ENCODE results near the gene AGO3.

The AGO3 gene

DNA sequence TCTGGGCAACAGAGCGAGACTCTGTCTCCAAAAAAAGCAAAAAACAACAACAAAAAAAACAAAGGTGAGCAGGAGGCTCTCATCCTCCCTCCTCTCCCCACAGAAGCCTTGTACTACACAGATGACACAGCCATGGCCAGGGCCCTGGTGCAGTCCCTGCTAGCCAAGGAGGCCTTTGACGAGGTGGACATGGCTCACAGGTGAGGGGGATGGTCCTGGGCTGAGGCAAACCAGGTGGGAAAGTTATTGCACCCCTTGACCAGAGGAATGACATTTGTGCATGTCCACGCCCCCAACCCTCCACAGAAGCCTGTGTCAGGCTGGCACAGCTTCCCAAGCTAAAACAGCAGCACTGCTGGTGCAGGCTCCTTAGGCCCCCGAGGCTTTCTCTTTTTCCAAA lies 160.2 kb downstream of the AGO3 start (continued):
- TF ChIP-seq, protein P1, sequence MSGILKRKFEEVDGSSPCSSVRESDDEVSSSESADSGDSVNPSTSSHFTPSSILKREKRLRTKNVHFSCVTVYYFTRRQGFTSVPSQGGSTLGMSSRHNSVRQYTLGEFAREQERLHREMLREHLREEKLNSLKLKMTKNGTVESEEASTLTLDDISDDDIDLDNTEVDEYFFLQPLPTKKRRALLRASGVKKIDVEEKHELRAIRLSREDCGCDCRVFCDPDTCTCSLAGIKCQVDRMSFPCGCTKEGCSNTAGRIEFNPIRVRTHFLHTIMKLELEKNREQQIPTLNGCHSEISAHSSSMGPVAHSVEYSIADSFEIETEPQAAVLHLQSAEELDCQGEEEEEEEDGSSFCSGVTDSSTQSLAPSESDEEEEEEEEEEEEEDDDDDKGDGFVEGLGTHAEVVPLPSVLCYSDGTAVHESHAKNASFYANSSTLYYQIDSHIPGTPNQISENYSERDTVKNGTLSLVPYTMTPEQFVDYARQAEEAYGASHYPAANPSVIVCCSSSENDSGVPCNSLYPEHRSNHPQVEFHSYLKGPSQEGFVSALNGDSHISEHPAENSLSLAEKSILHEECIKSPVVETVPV (CRISPR knock-in tag; IDR thresholded peaks at IDR 0.05), result no peak
- TF ChIP-seq, protein P2, sequence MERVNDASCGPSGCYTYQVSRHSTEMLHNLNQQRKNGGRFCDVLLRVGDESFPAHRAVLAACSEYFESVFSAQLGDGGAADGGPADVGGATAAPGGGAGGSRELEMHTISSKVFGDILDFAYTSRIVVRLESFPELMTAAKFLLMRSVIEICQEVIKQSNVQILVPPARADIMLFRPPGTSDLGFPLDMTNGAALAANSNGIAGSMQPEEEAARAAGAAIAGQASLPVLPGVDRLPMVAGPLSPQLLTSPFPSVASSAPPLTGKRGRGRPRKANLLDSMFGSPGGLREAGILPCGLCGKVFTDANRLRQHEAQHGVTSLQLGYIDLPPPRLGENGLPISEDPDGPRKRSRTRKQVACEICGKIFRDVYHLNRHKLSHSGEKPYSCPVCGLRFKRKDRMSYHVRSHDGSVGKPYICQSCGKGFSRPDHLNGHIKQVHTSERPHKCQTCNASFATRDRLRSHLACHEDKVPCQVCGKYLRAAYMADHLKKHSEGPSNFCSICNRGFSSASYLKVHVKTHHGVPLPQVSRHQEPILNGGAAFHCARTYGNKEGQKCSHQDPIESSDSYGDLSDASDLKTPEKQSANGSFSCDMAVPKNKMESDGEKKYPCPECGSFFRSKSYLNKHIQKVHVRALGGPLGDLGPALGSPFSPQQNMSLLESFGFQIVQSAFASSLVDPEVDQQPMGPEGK (CRISPR knock-in tag; IDR thresholded peaks at IDR 0.05; ENCODE audit: borderline replicate concordance), result no peak
- TF ChIP-seq GLIS3 (CRISPR knock-in tag; IDR thresholded peaks at IDR 0.05), result no peak
- TF ChIP-seq, protein P3, sequence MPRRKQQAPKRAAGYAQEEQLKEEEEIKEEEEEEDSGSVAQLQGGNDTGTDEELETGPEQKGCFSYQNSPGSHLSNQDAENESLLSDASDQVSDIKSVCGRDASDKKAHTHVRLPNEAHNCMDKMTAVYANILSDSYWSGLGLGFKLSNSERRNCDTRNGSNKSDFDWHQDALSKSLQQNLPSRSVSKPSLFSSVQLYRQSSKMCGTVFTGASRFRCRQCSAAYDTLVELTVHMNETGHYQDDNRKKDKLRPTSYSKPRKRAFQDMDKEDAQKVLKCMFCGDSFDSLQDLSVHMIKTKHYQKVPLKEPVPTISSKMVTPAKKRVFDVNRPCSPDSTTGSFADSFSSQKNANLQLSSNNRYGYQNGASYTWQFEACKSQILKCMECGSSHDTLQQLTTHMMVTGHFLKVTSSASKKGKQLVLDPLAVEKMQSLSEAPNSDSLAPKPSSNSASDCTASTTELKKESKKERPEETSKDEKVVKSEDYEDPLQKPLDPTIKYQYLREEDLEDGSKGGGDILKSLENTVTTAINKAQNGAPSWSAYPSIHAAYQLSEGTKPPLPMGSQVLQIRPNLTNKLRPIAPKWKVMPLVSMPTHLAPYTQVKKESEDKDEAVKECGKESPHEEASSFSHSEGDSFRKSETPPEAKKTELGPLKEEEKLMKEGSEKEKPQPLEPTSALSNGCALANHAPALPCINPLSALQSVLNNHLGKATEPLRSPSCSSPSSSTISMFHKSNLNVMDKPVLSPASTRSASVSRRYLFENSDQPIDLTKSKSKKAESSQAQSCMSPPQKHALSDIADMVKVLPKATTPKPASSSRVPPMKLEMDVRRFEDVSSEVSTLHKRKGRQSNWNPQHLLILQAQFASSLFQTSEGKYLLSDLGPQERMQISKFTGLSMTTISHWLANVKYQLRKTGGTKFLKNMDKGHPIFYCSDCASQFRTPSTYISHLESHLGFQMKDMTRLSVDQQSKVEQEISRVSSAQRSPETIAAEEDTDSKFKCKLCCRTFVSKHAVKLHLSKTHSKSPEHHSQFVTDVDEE (CRISPR knock-in tag; IDR thresholded peaks at IDR 0.05), result no peak
- TF ChIP-seq ZNF8 (CRISPR knock-in tag; IDR thresholded peaks at IDR 0.05), result no peak
- no peak for TF ChIP-seq ZNF70 (CRISPR knock-in tag; IDR thresholded peaks at IDR 0.05)
- TF ChIP-seq SNAI2 (CRISPR knock-in tag; IDR thresholded peaks at IDR 0.05), result no peak
- TF ChIP-seq TCF4 (CRISPR knock-in tag; IDR thresholded peaks at IDR 0.05; ENCODE audit: borderline replicate concordance), result no peak

DNA sequence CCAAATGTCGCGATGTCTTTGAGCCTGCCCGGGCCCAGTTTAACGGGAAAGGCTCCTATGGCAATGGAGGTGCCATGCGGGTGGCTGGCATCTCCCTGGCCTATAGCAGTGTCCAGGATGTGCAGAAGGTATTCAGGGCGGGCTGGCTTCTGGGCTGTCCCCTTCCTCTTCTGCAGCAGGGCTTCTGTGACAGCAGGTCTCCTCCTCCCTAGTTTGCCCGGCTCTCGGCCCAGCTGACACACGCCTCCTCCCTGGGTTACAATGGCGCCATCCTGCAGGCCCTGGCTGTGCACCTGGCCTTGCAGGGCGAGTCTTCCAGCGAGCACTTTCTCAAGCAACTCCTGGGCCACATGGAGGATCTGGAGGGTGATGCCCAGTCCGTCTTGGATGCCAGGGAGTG lies 160.8 kb downstream of the AGO3 start:
- TF ChIP-seq ZNF70 (CRISPR knock-in tag; IDR thresholded peaks at IDR 0.05) (no peak), GLIS3 (CRISPR knock-in tag; IDR thresholded peaks at IDR 0.05) (no peak), ZFP3 (CRISPR knock-in tag; IDR thresholded peaks at IDR 0.05) (no peak), SNAI2 (CRISPR knock-in tag; IDR thresholded peaks at IDR 0.05) (no peak), ZFP30 (CRISPR knock-in tag; IDR thresholded peaks at IDR 0.05) (no peak), CSDC2 (CRISPR knock-in tag; IDR thresholded peaks at IDR 0.05) (no peak), OSR1 (CRISPR knock-in tag; IDR thresholded peaks at IDR 0.05) (no peak), ZC3H10 (CRISPR knock-in tag; IDR thresholded peaks at IDR 0.05) (no peak), BACH2 (CRISPR knock-in tag; IDR thresholded peaks at IDR 0.05; ENCODE audit: borderline replicate concordance) (no peak), ARNTL (CRISPR knock-in tag; IDR thresholded peaks at IDR 0.05; ENCODE audit: borderline replicate concordance, low read depth) (no peak), PPARA (CRISPR knock-in tag; IDR thresholded peaks at IDR 0.05; ENCODE audit: borderline replicate concordance) (no peak), TOX (CRISPR knock-in tag; IDR thresholded peaks at IDR 0.05; ENCODE audit: borderline replicate concordance) (no peak), ZNF565 (CRISPR knock-in tag; conservative IDR thresholded peaks at IDR 0.05; ENCODE audit: low read depth) (no peak), ISL1 (CRISPR knock-in tag; IDR thresholded peaks at IDR 0.05) (no peak)
- TF ChIP-seq, protein P3 (CRISPR knock-in tag; IDR thresholded peaks at IDR 0.05), result no peak
- TF ChIP-seq, protein P1 (CRISPR knock-in tag; IDR thresholded peaks at IDR 0.05), result no peak
- TF ChIP-seq, protein P4, sequence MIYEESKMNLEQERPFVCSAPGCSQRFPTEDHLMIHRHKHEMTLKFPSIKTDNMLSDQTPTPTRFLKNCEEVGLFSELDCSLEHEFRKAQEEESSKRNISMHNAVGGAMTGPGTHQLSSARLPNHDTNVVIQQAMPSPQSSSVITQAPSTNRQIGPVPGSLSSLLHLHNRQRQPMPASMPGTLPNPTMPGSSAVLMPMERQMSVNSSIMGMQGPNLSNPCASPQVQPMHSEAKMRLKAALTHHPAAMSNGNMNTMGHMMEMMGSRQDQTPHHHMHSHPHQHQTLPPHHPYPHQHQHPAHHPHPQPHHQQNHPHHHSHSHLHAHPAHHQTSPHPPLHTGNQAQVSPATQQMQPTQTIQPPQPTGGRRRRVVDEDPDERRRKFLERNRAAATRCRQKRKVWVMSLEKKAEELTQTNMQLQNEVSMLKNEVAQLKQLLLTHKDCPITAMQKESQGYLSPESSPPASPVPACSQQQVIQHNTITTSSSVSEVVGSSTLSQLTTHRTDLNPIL (CRISPR knock-in tag; IDR thresholded peaks at IDR 0.05; ENCODE audit: low read depth), result no peak
- TF ChIP-seq, protein P2 (CRISPR knock-in tag; IDR thresholded peaks at IDR 0.05; ENCODE audit: borderline replicate concordance), result no peak

More for the DNA sequence above, 160.8 kb downstream of the AGO3 start:
- ATAC-seq, result no peak

All from SK-N-SH treated with all-trans-retinoic acid at 6 μM for 48 hours (cell line).